Stimulated activated CD4-positive, alpha-beta T cell treated with anti-CD3 and anti-CD28 coated beads, TNF-alpha, amount 100 ng/mL, for 48 hours (primary cell): ENCODE measurements around the gene NRN1.
A peak's percentile ranks its signal among the peaks of the same experiment; 100 is the strongest.
"Not testable (repeated sequence)": the region's sequence is repeated elsewhere in the genome, so short reads cannot be mapped to it uniquely, and the experiment has no call there.

Experiments
- DNase-seq, 3 donors: peaks; one replicate each; pipeline ENCODE4 v3.0.0-alpha.2; 2020; ENCODE audit warnings: low read depth in 3 of 3

Gene NRN1

DNA sequence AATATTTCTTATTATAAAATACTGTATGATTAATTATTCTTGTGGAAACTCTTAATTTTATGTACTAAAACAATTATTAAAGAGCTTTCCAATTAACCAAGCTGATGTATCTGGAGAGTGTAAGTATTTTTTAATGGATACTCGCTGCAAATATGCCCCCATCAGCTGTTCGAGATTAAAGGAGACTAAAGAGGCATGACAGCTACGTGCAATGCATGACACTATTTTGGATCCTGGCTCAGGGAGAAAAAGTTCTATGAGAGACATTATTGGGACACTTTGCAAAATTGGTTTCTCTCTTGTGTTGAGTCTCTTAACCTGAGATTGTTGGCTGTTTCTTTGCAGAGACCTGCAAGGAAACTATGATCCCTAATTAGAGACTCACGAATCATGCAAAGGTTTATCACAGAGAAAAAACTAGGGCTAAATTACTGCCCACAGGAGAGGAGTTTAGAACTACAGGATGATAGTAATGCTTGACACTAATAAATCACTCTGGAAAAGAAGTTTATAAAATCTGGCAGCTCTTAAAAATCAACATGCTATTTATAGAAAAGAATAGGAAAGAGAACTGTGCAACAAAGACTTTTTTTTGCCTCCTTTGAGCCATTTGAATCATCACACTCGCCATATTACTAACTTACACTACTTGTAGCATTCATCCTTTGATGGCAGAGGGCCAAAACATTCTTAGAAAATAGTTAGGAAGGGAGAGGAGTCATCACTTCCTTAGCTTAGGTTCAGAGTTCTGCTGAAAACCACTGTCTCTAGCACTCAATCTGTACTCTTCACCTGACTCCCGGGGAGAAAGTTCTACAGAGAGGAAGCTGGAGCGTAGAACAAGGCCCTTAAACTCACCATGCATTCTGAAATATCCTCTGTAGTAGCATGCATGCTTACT is 25.3 kb downstream of the NRN1 start:
- no peak for DNase-seq

DNA sequence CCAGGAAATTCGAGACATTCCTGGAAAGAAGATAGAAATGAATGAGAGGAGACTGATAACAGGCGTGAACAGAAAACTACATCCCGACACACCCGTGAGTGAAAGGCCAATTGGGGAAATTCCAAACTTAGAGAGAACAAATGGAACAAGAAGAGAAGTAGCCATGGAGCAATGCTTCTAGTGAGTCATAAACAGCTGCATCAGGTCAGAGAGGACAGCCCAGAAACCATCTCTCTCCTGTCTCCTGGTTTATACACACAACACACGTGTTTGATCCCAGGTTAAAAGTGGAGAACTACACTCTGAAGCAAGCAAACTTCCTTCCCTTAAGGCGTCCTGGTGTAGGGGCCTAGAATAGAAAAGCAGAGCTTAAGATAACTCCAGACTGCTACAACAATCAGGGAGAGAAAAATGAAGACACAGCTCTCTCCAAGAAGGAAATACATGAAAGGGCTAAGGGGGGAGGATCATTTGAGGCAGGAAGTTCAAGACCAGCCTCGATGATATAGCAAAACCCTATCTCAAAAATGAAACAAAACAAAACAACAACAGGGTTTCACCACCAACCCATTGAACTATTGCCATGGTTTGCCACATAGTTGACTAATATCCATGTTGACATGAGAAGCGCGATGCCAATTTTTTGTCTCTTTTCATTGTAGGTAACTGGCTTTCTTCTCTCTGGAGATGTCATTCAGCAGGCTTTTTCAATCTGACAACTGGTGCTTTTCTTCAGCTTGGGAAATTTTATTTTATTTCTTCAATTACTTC is 26.9 kb downstream of the NRN1 start:
- DNase-seq: no peak

DNA sequence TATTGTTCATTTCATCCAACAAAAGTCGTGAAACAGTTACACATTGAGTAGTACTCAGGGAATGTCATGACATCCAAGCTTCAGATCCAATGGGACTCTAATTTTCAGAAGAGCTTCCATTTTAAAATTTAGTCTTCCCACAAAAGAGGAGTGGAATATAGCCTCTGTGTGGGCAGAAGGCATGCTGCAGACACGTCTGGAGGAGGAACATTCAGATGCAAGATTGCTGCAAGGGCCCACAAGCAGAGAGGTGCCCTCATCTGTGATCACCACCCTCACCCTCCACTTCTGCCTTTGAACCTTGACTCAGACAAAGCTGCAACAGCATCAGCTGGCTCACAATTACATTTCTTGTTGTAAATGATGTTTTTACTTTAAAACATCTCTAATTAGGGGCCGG is 29.9 kb downstream of the NRN1 start:
- DNase-seq: no peak

DNA sequence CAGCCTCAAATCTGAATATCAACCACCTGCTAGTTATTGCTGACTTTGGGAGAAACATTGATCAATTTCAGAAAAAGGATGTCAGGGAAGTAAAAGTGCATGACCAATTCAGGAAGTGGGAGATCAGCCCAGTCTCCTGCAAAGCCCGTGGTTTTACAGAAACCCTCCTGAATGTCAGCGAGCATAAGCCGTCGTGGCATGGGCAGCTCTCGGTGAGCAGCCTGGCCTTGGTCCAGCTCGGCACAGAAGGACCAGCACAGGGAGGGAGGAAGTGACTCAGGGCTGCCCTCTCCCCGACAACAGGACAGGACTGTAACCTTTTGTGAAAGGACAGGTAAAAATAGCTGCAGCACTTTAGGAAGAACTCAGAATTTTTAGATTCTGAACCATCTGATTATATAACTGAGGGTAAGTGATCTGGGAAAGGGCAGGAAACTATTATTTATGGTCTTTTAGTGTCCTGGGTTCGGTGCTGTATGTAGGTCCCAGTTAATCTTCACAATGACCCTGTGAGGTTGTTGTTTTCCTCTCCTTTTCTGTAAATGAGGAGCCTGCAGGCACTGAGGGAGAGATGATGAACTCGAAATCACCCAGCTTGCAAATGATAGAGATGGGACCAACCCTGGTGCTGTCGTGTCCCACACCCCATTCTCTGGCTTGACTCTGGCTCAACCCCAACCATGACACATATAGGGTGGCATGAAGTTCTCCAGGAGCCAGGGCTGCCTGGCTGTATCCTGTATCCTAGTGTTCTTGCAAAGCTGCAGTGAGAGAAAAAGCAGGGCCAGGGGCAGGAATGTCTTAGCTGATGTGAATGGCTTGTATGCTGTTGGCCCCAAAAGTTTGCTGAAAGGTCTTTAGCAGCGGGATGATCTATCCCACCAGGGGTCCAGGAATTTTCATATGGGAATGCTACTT is 37.6 kb downstream of the NRN1 start:
- no peak for DNase-seq

DNA sequence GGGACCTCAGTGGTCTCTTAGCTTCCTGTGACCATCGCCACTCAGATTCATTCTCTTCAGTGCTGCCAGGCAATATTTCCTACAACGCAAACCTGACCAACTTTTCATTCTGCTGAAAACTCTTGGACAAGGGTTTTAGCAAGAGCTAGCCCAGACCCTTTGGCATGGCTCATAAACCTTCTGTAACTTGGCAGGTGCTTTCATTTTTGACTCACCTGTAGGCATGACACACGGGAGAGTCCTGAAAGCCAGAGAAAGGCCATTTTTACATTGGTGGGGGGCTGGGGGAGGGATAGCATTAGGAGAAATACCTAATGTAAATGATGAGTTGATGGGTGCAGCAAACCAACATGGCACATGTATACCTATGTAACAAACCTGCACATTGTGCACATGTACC is 38.7 kb downstream of the NRN1 start:
- not testable (repeated sequence) for DNase-seq

- peak in 1 of 3 donors; percentile 35 for DNase-seq
Measured at GRCh38 chr6:5967594-5967993, 39.1 kb downstream of the NRN1 start.

- DNase-seq: no peak
Measured at GRCh38 chr6:5962794-5963193, 43.9 kb downstream of the NRN1 start.

DNA sequence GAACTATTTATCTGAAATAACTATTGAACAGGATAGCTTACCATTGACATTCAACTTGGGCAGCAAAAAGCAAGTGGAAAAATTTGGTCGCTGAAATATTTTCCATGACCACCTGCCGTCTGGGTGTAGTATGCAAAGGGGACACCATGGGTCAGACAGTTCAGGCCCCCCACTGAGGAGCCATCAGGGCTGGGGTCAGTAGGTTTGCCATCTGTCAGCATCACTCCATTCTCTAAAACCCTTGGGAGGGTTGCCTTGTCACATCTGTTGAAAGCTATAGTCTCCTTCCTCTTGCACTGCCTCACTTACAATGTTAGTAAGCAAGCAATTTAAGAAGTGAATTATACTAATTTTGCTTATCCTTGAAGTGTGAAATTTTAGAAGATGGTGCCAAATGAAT is 44.9 kb downstream of the NRN1 start:
- no peak for DNase-seq

GRCh38 chr6:5960456-5960855 is 46.3 kb downstream of the NRN1 start:
- DNase-seq: no peak

DNA sequence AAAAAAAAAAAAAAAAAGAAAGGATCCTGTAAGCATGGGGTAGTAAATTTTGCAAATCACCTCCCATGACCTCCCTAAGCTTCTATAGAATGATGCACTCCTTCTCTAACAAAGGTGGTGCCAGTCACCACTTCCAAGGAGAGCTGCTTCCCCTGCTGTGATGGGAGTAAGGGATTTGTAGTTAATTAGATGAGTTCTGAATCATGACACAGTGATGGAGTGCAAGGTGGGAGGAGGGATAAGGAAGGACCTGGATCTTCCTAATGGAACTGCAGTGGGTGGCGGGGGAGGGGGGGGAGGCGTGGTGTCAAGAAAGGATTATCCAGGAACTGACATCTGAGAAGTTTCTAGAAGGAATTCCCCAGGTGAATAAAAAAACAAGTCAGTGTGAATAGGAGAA is 47.8 kb downstream of the NRN1 start:
- no peak for DNase-seq

- DNase-seq: no peak
Measured at GRCh38 chr6:5956939-5957338, 49.8 kb downstream of the NRN1 start.

- DNase-seq: peak in 1 of 3 donors; percentile 11
Measured at GRCh38 chr6:5950361-5950785, 56.4 kb downstream of the NRN1 start.
